Melanocyte of skin (primary cell): ENCODE data around the gene DEXI. TPM values are rescaled to one million over a fixed set of nuclear protein-coding genes. Genes with fewer than 3 reads are reported as not detected.

Source experiments
- total RNA-seq, 2 donors: library from RNA; depleted of rRNA; stranded (reverse); fragments of >200 nt; gene quantifications; 2 replicates each; pipeline ENCODE4 v1.2.3, GENCODE V29; 2012

The DEXI gene
- total RNA-seq: 10 to 100 TPM; 58.6 to 64.4 TPM

DNA sequence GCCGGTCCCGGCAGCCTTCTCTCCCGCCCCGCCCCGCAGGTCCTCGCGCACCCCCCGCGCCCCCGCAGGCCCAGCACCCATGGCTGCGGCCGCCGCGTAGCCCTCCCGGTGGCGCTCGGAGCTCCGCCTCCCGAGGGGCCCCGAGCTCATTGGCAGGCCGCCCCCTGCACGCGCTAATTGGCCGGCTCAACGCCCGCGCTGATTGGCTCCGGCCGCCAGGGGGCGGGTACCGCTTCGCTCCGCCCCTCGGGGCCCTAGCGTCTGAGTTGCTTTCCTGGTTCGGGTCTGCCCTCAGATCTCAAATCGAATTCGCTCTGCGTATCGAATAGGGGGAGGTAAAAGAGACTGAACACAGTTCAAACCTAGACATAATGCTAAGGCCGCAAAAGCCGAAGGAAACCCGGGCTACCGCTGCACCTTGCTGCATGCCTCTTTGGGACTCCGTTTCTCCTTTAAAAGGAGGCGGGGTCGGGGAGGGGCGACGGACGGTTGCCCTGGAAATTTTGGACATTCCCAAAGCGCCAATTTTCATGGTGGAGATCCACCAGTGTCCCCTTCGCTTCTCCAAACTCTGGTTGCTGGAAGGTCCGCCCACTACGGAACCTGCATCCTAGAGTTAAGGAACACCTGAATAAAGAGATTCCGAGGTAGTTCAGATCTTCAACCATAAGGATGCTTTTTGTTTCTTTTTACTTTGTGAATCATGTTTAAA is at the start of gene DEXI:
TSS of gene DEXI (minus strand) at position 117 of the 712 bp plus-strand sequence. CDS start 463 bp downstream, outside the sequence.

GRCh38 chr16:10944249-10945064 is 2.2 kb upstream of the DEXI start, which contains the start of gene CLEC16A:
TSS of gene CLEC16A (plus strand) at chr16:10944564. CDS start at chr16:10944718, 154 bp downstream.

Other genes with a start within 250 kb of the DEXI start
- gene TEKT5, start 247.5 kb downstream of the DEXI start, total RNA-seq: not detected
- 10 to 100 TPM; 16.2 to 30.3 TPM for gene NUBP1, start 198.6 kb downstream of the DEXI start, total RNA-seq
- under 1 TPM in 1 of 2 donors, not detected in 1; under 0.01 TPM for gene TVP23A, start 123.7 kb downstream of the DEXI start, total RNA-seq
- gene CIITA, start 65.3 kb downstream of the DEXI start, total RNA-seq: 10 to 100 TPM in 1 of 2 donors, 1 to 10 TPM in 1; 8.3 to 14.3 TPM
- 10 to 100 TPM; 18.2 to 19.6 TPM for gene CLEC16A, start 2.1 kb upstream of the DEXI start, total RNA-seq